ENCODE measurements around the gene ITIH2.

Gene ITIH2

GRCh38 chr10:7766241-7766640 is 63.1 kb downstream of the ITIH2 start:
- H3K36me3 ChIP-seq (ENCODE audit: insufficient read depth, low read length): peaks cover 78% of the 10 kb centered on the region
- no peak for ATAC-seq (ENCODE audit: insufficient read depth, low read depth)

GRCh38 chr10:7767209-7767608 is 64.1 kb downstream of the ITIH2 start:
- H3K36me3 ChIP-seq (ENCODE audit: insufficient read depth, low read length): peaks cover 74% of the 10 kb centered on the region
- TF ChIP-seq CTCF (IDR thresholded peaks at IDR 0.05; ENCODE audit: borderline replicate concordance, extremely low read depth, low read length, poor library complexity, severe bottlenecking) (no peak), EZH2 (IDR thresholded peaks at IDR 0.05; ENCODE audit: borderline replicate concordance, low read depth, low read length, severe bottlenecking) (no peak)
- H2AFZ ChIP-seq (ENCODE audit: low read depth, low read length): no peak overlapping the region
- H3K79me2 ChIP-seq (ENCODE audit: insufficient read depth, low read length): no peaks in the 10 kb centered on the region
- H4K20me1 ChIP-seq (ENCODE audit: insufficient read depth, low read length): no peaks in the 10 kb centered on the region
- no peak overlapping the region for H3K4me3 ChIP-seq (ENCODE audit: low read depth in 1 of 2, low read length in 2 of 2)
- ATAC-seq (ENCODE audit: insufficient read depth, low read depth) (no peak), DNase-seq (no peak)
- no peak overlapping the region for H3K9ac ChIP-seq (ENCODE audit: low read depth, low read length)
- H3K9me3 ChIP-seq (ENCODE audit: insufficient read depth, low read length, severe bottlenecking): no peaks in the 10 kb centered on the region
- no peak overlapping the region for H3K4me2 ChIP-seq (ENCODE audit: insufficient read depth, low read length)
- H3K4me1 ChIP-seq (ENCODE audit: insufficient read depth, low read length): no peaks in the 10 kb centered on the region
- H3K27ac ChIP-seq (ENCODE audit: low read length): no peak overlapping the region
- no peaks in the 10 kb centered on the region for H3K27me3 ChIP-seq (ENCODE audit: insufficient read depth, low read length, poor library complexity)

More at GRCh38 chr10:7766241-7766640, 63.1 kb downstream of the ITIH2 start:
- Histone ChIP-seq H4K20me1 (ENCODE audit: insufficient read depth, low read length) (no peaks in the 10 kb centered on the region), H3K4me2 (ENCODE audit: insufficient read depth, low read length) (no peak overlapping the region), H3K4me3 (ENCODE audit: low read depth in 1 of 2, low read length in 2 of 2) (no peak overlapping the region), H3K9ac (ENCODE audit: low read depth, low read length) (no peak overlapping the region), H3K4me1 (ENCODE audit: insufficient read depth, low read length) (no peaks in the 10 kb centered on the region), H3K9me3 (ENCODE audit: insufficient read depth, low read length, severe bottlenecking) (no peaks in the 10 kb centered on the region), H2AFZ (ENCODE audit: low read depth, low read length) (no peak overlapping the region), H3K27me3 (ENCODE audit: insufficient read depth, low read length, poor library complexity) (no peaks in the 10 kb centered on the region), H3K79me2 (ENCODE audit: insufficient read depth, low read length) (no peaks in the 10 kb centered on the region), H3K27ac (ENCODE audit: low read length) (no peak overlapping the region)
- DNase-seq: no peak
- no peak for TF ChIP-seq CTCF (IDR thresholded peaks at IDR 0.05; ENCODE audit: borderline replicate concordance, extremely low read depth, low read length, poor library complexity, severe bottlenecking)
- no peak for TF ChIP-seq EZH2 (IDR thresholded peaks at IDR 0.05; ENCODE audit: borderline replicate concordance, low read depth, low read length, severe bottlenecking)

GRCh38 chr10:7768417-7768816 is 65.3 kb downstream of the ITIH2 start:
- Histone ChIP-seq H3K9ac (ENCODE audit: low read depth, low read length) (no peak overlapping the region), H4K20me1 (ENCODE audit: insufficient read depth, low read length) (no peaks in the 10 kb centered on the region), H3K4me2 (ENCODE audit: insufficient read depth, low read length) (no peak overlapping the region), H3K4me3 (ENCODE audit: low read depth in 1 of 2, low read length in 2 of 2) (no peak overlapping the region), H3K79me2 (ENCODE audit: insufficient read depth, low read length) (no peaks in the 10 kb centered on the region), H3K9me3 (ENCODE audit: insufficient read depth, low read length, severe bottlenecking) (no peaks in the 10 kb centered on the region), H3K27ac (ENCODE audit: low read length) (no peak overlapping the region), H3K27me3 (ENCODE audit: insufficient read depth, low read length, poor library complexity) (no peaks in the 10 kb centered on the region), H2AFZ (ENCODE audit: low read depth, low read length) (no peak overlapping the region), H3K4me1 (ENCODE audit: insufficient read depth, low read length) (no peaks in the 10 kb centered on the region), H3K36me3 (ENCODE audit: insufficient read depth, low read length) (peaks cover 65% of the 10 kb centered on the region)
- ATAC-seq (ENCODE audit: insufficient read depth, low read depth): no peak
- no peak for DNase-seq
- TF ChIP-seq EZH2 (IDR thresholded peaks at IDR 0.05; ENCODE audit: borderline replicate concordance, low read depth, low read length, severe bottlenecking) (no peak), CTCF (IDR thresholded peaks at IDR 0.05; ENCODE audit: borderline replicate concordance, extremely low read depth, low read length, poor library complexity, severe bottlenecking) (no peak)
